HG03097 (cell line): ENCODE data around the gene EYA2.
"Not testable (repeated sequence)": the region's sequence is repeated elsewhere in the genome, so short reads cannot be mapped to it uniquely, and the experiment has no call there.

Experiments used
- ATAC-seq: cut with Tn5 transposase; IDR thresholded peaks from one replicate; pipeline ENCODE4 v1.9.1; 2021; ENCODE audit not compliant: unreplicated experiment, low FRiP score

The EYA2 gene

GRCh38 chr20:47154089-47154488, 259.4 kb downstream of the EYA2 start:
- ATAC-seq, result no peak

- no peak for ATAC-seq
Observed at GRCh38 chr20:47156301-47157137, 261.9 kb downstream of the EYA2 start.

DNA sequence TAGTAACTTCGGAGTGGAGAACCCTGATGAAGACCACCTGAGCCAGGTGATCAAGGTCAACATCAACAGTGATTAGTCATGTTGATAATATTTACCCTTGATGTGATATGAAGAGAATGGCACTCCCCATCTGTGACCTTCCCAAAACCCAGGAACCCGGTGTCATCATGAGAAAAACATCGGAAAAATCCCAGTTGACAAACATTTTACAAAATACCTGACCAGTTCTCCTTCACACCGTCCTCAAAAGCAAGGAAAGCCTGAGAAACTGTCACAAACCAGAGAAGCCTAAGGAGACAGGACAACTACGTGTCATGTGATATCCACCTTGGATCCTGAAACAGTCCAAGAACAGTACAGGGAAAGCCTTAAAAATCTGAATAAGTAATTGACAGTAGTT, 264.5 kb downstream of the EYA2 start:
- no peak for ATAC-seq

GRCh38 chr20:47160240-47160639, 265.6 kb downstream of the EYA2 start:
- ATAC-seq, result no peak

DNA sequence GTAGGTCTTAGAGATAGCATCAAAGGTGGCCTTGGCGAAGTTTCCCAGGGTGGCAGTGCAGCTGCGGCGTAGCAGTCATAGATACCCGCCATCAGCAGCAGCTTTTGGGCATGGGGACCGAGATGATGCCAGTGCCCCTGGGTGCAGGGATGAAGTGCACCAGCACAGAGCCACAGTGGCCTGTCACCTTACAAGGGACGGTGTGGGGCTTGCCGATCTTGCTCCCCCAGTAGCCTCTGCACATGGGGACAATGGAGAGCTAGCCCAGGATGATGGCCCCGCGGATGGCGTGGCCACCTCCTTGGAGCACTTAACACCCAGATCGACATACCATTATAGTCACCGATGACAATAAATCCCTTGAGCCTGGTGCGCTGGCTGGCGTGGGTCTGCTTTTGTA, 266.3 kb downstream of the EYA2 start:
- ATAC-seq, result no peak

DNA sequence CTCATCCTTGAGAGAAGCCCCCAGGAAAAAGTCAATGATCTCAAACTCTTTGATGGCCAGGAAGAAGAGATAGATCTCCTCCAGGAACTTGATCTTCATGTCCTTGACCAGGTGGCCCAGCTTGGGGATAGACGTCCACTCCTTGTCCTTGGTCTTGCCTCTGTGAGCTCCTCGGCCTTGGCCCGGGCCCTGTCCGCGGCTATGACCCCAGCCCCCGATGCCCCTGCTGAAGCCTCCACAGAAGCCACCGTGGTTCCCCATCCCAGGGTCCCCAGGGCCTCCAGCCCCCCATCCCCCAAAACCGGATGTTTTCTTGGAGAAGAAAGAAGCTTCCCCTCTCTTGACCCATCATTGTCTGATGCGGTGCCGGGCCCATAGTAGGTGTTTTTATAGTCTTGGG, 266.8 kb downstream of the EYA2 start:
- ATAC-seq, result no peak

DNA sequence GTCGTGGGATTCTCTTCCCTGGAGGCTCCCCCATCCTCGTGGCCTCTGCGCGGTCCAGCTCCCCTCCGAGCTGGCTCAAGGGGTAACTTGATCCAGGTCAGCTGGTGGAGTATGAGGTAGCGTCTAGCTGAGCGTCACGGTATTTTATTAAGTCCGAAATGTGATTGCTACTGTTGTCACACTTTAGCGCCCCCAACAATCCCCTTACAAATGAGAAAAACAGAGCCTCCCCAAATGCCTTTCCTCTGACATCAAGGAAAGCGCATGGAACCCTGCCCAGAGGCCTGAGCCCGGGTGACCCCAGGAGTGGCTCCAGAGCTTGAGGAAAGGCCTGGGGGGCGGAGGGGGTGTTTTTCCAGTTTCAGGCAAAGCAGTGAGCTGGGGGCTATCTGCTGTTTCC, 269.5 kb downstream of the EYA2 start:
- no peak for ATAC-seq

DNA sequence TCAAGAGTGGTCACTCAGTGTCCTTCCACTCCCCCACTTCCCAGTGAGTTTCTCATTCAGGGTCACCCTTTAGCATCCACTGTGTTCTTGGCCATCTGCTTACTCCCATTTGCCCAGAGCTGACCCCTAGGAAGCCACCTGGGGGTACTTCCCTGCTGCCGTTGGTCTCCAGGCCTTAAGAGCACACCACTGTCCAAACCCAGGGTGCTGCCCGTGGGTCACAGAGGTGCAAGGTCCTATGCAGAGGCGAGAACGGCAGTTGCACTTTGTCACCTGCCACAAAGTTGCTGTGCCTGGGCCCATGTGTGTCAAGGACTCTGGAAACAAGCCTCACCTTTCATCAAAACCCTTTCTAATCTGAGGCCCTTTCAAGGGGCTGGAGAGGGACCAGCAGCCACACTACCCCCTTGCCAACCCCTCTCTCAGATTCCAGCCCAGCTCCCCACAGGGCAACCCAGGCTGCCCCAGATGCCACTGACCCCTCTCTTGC, 270.8 kb downstream of the EYA2 start:
- no peak for ATAC-seq

DNA sequence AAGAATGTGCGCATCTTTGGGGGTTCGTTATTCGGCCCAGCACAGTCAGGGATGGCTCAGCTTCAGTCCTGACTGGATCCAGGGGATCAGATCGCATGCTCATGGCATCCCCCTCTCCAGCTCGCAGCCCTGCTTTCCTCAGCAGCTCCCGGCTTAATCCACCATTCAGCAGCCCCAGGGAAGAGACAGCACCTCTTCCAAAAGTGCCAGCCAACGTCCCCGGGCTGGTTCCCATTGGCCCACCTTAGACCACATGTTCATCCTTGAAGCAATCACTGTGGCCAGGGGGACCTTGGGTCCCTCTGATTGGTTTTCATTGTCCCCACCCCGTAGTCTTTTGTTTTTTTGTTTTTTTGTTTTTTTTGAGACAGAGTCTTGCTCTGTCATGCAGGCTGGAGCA, 273.2 kb downstream of the EYA2 start:
- ATAC-seq, result no peak

DNA sequence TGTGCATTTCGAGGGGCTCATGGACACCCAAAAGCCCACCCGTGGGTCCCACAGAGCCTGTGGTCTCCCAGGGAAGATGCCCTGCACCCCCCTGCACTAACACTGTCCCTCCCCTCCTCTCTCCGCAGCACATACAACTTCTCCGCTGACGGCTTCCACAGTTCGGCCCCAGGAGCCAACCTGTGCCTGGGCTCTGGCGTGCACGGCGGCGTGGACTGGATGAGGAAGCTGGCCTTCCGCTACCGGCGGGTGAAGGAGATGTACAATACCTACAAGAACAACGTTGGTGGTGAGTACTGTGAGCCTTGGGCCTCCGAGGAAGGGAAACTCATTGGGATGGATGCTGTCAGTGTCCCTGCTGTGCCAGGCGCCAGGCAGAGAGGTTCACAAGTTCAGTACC, 277.9 kb downstream of the EYA2 start:
- no peak for ATAC-seq

GRCh38 chr20:47173596-47174216, 279.1 kb downstream of the EYA2 start:
- no peak for ATAC-seq

- no peak for ATAC-seq
Observed at GRCh38 chr20:47174456-47175243, 280.0 kb downstream of the EYA2 start.

DNA sequence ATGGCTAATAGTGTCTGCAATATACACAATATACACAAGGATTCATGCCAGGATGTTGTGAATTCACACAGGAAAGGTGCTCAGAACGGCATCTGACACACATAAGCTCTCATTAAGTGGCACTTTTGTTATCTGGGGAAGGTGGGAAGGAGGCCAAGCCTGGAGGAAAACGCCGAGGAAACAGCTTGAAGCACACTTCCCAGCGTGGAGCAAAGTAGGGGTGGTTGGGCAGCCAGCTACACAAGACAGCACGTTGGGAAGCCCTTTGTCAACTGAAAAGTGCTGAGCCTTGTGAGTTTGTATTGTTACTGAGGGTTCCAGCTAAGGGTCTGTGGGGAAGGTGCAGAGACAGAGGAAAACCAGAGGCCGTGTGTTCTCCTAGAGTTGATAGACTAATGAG, 280.9 kb downstream of the EYA2 start:
- ATAC-seq, result no peak

GRCh38 chr20:47176217-47176616, 281.6 kb downstream of the EYA2 start:
- not testable (repeated sequence) for ATAC-seq

DNA sequence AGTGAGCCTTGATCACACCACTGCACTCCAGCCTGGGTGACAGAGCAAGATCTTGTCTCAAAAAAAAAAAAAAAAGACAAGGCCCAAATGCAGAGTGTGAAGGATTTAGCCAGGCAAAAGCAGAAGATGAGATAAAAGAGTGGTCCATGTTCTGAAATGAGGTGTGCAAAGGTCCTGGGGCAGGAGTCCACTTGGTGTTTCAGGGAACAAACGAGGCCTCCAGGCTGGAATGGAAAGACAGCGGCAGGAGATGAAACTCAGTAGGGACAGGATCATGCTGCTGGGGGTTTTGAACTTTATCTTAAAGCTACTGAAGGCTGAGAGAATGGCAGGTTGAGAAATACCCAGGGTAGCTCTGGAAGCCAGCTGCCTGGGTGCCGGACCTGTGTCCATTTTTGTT, 283.6 kb downstream of the EYA2 start:
- no peak for ATAC-seq

DNA sequence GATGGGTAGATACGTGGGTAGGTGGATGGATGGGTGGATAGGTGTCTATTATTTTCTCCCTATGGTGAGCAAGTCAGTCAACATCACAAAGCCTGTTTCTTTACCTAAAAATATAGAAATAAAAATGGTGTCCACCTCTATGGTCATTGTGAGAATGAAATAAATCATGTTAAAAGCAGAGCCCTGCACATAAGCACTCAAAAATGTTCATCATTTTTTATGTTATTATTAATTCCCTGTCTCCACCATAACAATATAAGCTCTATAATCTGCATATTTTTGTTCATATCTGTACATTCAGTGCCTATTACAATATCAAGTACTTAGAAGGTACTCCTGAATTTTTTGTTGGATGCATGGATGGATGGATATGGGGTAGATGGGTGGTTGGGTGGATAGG, 284.2 kb downstream of the EYA2 start:
- ATAC-seq, result no peak

GRCh38 chr20:47179267-47179666, 284.6 kb downstream of the EYA2 start:
- no peak for ATAC-seq

- no peak for ATAC-seq
Observed at GRCh38 chr20:47181056-47181862, 286.6 kb downstream of the EYA2 start.

GRCh38 chr20:47183367-47183766, 288.7 kb downstream of the EYA2 start:
- ATAC-seq, result no peak

GRCh38 chr20:47187450-47188195, 293.0 kb downstream of the EYA2 start:
- ATAC-seq, result no peak
